Kidney capillary endothelial cell (primary cell): ENCODE data around the gene EMILIN2.

Experiments
- DNase-seq: peaks from one replicate; pipeline ENCODE4 v3.0.0-alpha.2; 2018; ENCODE audit warnings: low spot score

The EMILIN2 gene

DNA sequence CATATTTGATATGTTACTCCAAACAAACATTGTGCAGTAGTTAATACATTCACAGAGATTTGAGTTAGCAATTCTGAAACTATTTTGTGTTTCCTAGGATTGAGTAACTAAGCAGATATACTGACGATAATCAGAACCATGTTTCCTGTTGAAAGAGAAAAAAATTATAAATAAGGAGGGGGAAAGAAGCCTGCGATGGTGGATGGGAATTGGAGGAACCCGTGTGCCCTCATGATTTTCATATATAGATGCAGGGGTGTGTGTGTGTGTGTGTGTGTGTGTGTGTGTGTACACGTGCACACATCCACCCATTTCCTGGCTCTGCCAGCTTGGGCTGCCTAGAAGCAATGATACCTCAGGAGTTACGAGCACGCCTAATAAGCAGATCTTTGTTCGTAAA lies 109.2 kb downstream of the EMILIN2 start:
- no peak for DNase-seq

DNA sequence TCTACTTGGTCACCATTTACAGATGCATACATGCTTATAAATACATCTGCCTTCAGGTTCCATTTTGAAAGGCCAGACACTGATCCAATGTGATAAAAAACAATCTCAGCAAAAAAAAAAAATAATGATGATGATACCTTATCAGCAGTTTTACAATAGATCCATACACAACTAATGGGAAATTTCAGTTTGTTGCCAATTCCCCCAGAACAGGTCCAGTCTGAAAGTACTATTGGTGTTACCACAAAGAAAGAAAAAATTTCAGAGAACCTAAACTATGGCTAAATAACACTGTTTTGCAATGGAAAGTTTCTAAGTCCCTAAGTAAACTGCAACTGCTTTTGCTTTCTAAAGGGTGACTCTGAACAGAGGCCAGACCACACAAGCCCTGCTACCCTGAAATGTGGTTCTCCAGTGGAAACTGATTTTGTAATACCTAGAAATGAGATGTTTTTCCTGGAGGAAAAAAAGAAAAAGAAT lies 112.1 kb downstream of the EMILIN2 start:
- no peak for DNase-seq

GRCh38 chr18:2959341-2959740 lies 112.5 kb downstream of the EMILIN2 start:
- no peak for DNase-seq

- DNase-seq = no peak
Observed at GRCh38 chr18:2960983-2961696, 114.3 kb downstream of the EMILIN2 start.

GRCh38 chr18:2961821-2962220 lies 115.0 kb downstream of the EMILIN2 start:
- no peak for DNase-seq

- DNase-seq = no peak
Observed at GRCh38 chr18:2963048-2963447, 116.2 kb downstream of the EMILIN2 start.

DNA sequence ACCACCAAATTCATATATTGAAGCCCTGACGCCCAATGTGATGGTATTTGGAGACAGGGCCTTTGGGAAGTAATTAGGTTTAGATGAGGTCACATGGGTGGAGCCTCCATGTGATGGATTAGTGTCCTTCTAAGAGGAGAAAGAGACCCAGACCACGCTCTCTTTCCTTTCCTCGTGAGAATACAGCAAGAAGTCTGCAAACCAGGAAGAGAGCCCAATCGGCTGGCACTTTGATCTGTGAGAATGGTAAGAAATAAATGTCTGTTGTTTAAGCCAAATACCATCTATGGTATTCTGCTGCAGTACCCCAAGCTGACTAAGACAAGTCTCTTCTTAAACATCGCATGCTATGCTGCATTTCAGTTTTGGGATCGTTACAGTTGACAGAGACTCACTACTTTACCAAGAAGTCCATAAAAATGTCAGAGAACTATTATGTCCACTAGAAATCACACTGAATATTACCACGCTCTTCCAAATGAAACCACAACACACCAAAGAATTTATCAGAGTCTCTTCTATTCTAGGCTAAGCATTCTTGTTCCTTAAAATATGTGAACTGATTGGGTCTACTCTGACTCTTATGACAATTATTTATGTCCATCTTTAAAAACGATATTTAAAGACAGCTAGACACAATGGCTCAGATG lies 117.7 kb downstream of the EMILIN2 start:
- DNase-seq = no peak
